Vagina (tissue), 2 donors: ENCODE results near the gene HOTAIR.

Experiments used
- POLR2A ChIP-seq, 2 donors: fragments of 450-650 bp; IDR thresholded peaks; one replicate each; pipeline ENCODE4 v1.6.1; 2017; ENCODE audit warnings: antibody characterized with exemption in 2 of 2, mild to moderate bottlenecking in 2 of 2, moderate library complexity in 2 of 2
- POLR2AphosphoS5 ChIP-seq, 2 donors: sonication (generic); formaldehyde crosslinking; IDR thresholded peaks; one replicate each; pipeline ENCODE4 v1.9.0; 2017; ENCODE audit warnings: antibody characterized with exemption in 2 of 2, mild to moderate bottlenecking in 2 of 2, low read depth in 1 of 2; ENCODE audit not compliant: insufficient read depth in 1 of 2
- TF ChIP-seq, protein P1 (sequence below), 3 experiments: fragments of 450-650 bp in 2 of 3; fragments of 200-600 bp in 1 of 3; sonication (generic) in 1 of 3; IDR thresholded peaks; one replicate each; pipeline ENCODE4 v1.5.1; 2017 to 2019; ENCODE audit warnings: antibody characterized with exemption in 3 of 3, mild to moderate bottlenecking in 2 of 3, moderate library complexity in 2 of 3

DNA sequence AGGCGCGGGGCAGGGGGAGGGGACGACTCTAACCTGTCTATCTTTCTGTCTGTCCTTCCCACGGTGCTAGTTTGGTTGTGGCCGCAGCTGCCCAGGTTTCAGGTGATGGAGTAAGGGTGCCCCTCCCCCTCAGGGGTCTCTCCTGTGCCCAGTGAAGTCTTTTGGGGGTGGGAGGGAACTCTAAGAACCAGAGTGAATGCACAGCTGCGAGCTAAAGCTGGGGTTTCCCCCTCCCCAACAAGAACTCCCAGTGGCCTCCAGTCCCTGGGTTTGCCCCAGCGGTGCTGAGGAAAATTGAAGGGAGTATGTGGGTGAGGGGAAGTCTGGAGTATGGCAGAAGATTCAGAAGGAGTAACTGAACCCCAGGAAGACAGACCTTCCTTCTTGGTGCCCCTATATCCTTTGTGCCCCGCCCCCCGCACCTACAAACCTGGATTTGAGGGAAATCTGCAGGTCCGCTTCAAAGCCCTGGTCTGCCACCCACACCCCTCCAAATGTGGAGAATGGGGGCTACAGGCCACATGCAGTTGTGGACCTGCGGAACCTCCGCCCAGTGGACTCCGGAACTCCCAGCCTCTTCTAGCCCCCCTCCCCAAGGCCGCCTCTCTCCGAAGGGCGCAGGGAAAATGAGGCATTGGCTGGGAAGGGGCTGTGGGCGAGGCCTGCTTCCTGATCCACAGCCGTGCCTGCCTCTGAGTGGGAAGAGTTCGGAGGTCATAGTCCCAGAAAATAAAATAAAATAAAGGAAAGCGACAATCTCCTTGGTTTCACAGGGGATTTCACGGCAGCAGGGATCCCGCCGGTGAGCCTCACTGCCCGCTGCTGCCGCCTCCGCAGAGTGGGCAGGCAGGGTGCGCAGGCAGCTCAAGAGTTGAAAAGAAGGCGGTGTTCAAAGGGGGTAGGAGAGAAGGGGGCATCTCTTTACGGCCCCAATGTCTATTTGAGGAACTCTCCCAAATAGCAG, 21.8 kb upstream of the HOTAIR start:
- TF ChIP-seq, protein P1, sequence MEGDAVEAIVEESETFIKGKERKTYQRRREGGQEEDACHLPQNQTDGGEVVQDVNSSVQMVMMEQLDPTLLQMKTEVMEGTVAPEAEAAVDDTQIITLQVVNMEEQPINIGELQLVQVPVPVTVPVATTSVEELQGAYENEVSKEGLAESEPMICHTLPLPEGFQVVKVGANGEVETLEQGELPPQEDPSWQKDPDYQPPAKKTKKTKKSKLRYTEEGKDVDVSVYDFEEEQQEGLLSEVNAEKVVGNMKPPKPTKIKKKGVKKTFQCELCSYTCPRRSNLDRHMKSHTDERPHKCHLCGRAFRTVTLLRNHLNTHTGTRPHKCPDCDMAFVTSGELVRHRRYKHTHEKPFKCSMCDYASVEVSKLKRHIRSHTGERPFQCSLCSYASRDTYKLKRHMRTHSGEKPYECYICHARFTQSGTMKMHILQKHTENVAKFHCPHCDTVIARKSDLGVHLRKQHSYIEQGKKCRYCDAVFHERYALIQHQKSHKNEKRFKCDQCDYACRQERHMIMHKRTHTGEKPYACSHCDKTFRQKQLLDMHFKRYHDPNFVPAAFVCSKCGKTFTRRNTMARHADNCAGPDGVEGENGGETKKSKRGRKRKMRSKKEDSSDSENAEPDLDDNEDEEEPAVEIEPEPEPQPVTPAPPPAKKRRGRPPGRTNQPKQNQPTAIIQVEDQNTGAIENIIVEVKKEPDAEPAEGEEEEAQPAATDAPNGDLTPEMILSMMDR (IDR thresholded peaks at IDR 0.05): no peak
- no peak for TF ChIP-seq POLR2AphosphoS5 (IDR thresholded peaks at IDR 0.05; ENCODE audit: insufficient read depth in 1 of 2, low read depth in 1 of 2)
- TF ChIP-seq POLR2A (IDR thresholded peaks at IDR 0.05): no peak
